ENCODE results near the gene VIPR2. TPM values are rescaled to one million over a fixed set of nuclear protein-coding genes. Genes with fewer than 3 reads are reported as not detected.
A peak's percentile ranks its signal among the peaks of the same experiment; 100 is the strongest.

Gene VIPR2, protein sequence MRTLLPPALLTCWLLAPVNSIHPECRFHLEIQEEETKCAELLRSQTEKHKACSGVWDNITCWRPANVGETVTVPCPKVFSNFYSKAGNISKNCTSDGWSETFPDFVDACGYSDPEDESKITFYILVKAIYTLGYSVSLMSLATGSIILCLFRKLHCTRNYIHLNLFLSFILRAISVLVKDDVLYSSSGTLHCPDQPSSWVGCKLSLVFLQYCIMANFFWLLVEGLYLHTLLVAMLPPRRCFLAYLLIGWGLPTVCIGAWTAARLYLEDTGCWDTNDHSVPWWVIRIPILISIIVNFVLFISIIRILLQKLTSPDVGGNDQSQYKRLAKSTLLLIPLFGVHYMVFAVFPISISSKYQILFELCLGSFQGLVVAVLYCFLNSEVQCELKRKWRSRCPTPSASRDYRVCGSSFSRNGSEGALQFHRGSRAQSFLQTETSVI
- under 1 TPM in 3 of 6 donors, not detected in 3; 0.30 to 0.74 (median 0.40) TPM for total RNA-seq

- Histone ChIP-seq H3K9me3 (no peaks in the 10 kb centered on the region), H3K36me3 (no peaks in the 10 kb centered on the region), H3K27me3 (peaks cover 0 to 25% (median 11%) of the 10 kb centered on the region in 4 donors), H3K4me3 (peak within 1 kb of the TSS; percentile 3 to 55 (median 48)), H3K27ac (no peak within 1 kb of the TSS), H3K4me1 (peaks cover 8 to 19% (median 16%) of the 10 kb centered on the region in 4 donors)
- TF ChIP-seq CTCF (IDR thresholded peaks at IDR 0.05) (no peak), POLR2AphosphoS5 (IDR thresholded peaks at IDR 0.05) (no peak), POLR2A (IDR thresholded peaks at IDR 0.05) (no peak), EP300 (IDR thresholded peaks at IDR 0.05) (no peak)
- 0 to 1% methylated on average over 10 to 48 of the region's 88 CpGs for WGBS, 2 donors
- peak in 1 of 2 donors; percentile 88 for DNase-seq
- ATAC-seq (ENCODE audit: low FRiP score in 2 of 2): peak in 1 of 2 donors; percentile 76
Observed at GRCh38 chr7:159144758-159145489, at the start of gene VIPR2. Gene VIPR2, minus strand, starts transcription at chr7:159144867. Its CDS starts 96 bp downstream, at chr7:159144771.

DNA sequence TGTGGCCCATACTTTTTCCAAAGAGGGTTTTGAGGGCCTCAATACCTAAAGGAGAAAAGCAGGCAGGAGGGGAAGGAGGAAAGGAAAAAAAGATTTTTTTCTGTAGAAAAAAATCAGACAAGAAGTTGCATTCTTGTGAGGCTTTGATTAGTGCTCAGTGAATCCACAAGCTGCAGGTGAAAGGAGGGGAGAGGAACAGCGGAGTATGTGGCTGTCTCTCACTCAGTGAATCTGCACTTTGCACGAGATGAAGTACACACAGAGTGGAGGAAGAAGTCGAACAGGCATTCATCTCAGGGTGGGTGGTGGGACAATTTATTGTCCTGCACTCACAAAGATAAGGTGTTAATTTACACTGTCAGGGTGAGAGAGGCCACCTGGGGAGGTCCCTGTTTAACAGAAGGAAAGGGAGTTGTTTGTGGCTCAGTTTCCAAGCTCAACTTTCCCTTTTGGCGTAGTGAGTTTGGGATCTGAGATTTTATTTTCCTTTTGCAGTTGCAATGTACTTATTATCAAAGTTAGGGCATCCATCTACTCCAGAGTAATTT, 49.0 kb upstream of the VIPR2 start:
- Histone ChIP-seq H3K4me1 (peaks cover 0 to 8% (median 0%) of the 10 kb centered on the region in 4 donors), H3K9me3 (no peaks in the 10 kb centered on the region), H3K36me3 (no peaks in the 10 kb centered on the region), H3K4me3 (no peak overlapping the region), H3K27me3 (no peaks in the 10 kb centered on the region), H3K27ac (no peak overlapping the region)
- ATAC-seq (ENCODE audit: low FRiP score in 2 of 2) (no peak), DNase-seq (no peak)
- TF ChIP-seq POLR2AphosphoS5 (IDR thresholded peaks at IDR 0.05): no peak
- no peak for TF ChIP-seq EP300 (IDR thresholded peaks at IDR 0.05)
- TF ChIP-seq CTCF (IDR thresholded peaks at IDR 0.05): no peak
- no peak for TF ChIP-seq POLR2A (IDR thresholded peaks at IDR 0.05)
- WGBS, 2 donors: 42 to 62% methylated on average over 4 of the region's 4 CpGs

DNA sequence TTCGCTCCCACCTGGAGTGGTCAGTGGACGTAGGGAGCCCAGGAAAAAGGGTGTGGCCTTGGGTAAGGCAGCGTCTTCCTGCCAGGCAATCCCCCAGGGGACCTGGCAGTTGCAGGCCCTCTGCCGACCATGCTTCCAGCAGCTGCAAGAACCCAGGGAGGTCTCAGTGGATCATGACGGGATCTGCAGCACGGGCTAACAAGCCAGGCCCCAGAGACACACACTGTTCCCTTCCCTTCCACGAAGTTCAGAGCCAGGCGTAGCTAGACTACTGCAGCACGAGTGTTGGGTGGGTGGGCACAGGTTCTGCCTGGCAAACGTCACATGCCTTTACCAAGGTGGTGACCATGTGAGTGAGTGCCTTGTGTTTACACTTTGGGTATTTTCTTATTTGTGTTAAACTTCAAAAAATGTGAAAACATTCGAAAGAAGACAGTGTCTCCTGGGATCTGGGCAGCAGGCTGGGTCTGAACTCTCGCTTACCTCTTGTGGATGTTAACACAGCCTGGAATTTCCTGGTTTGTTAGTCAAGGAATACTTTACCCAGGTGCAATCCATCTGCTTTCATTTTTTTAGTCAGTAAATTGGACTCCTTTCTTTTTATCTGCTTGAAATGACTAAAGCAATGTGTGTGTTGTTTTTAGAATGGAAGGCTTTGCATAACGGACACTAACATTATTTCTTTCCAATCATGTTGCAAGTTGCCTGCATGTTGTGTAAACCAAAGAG, 48.2 kb upstream of the VIPR2 start:
- ATAC-seq (ENCODE audit: low FRiP score in 2 of 2) (peak; percentile 15 to 27), DNase-seq (no peak)
- H3K27ac ChIP-seq: no peak overlapping the region
- no peak for TF ChIP-seq POLR2AphosphoS5 (IDR thresholded peaks at IDR 0.05)
- no peak for TF ChIP-seq CTCF (IDR thresholded peaks at IDR 0.05)
- no peak for TF ChIP-seq POLR2A (IDR thresholded peaks at IDR 0.05)
- no peak for TF ChIP-seq EP300 (IDR thresholded peaks at IDR 0.05)
- H3K36me3 ChIP-seq: no peaks in the 10 kb centered on the region
- peaks cover 0 to 8% (median 0%) of the 10 kb centered on the region in 4 donors for H3K4me1 ChIP-seq
- 55 to 73% methylated on average over 8 to 13 of the region's 13 CpGs for WGBS, 2 donors
- no peaks in the 10 kb centered on the region for H3K27me3 ChIP-seq
- H3K4me3 ChIP-seq: no peak overlapping the region
- H3K9me3 ChIP-seq: peaks cover 0 to 4% (median 3%) of the 10 kb centered on the region in 4 donors

DNA sequence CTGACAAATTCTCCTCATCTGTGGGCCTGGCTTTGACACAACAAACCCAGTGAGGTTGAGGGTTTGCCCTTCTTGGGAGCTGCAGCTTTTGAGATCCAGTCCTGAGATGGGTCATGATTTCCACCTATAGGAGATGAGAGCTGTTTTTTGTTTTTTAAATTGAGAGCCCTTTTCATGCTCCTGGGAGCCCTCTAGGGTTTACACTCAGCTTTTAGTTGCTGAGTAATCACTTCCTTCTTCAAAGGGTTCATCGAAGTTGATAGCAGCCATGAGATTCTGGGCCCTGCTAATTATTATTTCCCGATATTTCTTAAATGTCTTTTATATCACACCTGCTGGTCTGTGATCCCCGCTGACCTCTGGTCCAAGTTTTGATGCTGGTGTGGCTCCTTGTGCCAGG, 47.3 kb upstream of the VIPR2 start:
- TF ChIP-seq CTCF (IDR thresholded peaks at IDR 0.05) (no peak), POLR2A (IDR thresholded peaks at IDR 0.05) (no peak), POLR2AphosphoS5 (IDR thresholded peaks at IDR 0.05) (no peak), EP300 (IDR thresholded peaks at IDR 0.05) (no peak)
- no peak for ATAC-seq (ENCODE audit: low FRiP score in 2 of 2)

More for the DNA sequence above, 47.3 kb upstream of the VIPR2 start:
- no peak for DNase-seq
- Histone ChIP-seq H3K27ac (no peak overlapping the region), H3K4me1 (no peaks in the 10 kb centered on the region), H3K9me3 (peaks cover 0 to 10% (median 3%) of the 10 kb centered on the region in 4 donors), H3K27me3 (no peaks in the 10 kb centered on the region), H3K36me3 (no peaks in the 10 kb centered on the region), H3K4me3 (no peak overlapping the region)
- 75 to 77% methylated on average over 3 of the region's 3 CpGs for WGBS, 2 donors
